Central memory CD4-positive, alpha-beta T cell (primary cell): Measurements from ENCODE around the gene SMCR8.
"Not testable (repeated sequence)": the region's sequence is repeated elsewhere in the genome, so short reads cannot be mapped to it uniquely, and the experiment has no call there.

ENCODE experiments used
- DNase-seq: peaks from one replicate; pipeline ENCODE4 v3.0.0; 2022
- total RNA-seq, 3 experiments: gene quantifications; one replicate each; lab custom pipeline; 2026; lab: John Stamatoyannopoulos, UW

SMCR8 gene, protein sequence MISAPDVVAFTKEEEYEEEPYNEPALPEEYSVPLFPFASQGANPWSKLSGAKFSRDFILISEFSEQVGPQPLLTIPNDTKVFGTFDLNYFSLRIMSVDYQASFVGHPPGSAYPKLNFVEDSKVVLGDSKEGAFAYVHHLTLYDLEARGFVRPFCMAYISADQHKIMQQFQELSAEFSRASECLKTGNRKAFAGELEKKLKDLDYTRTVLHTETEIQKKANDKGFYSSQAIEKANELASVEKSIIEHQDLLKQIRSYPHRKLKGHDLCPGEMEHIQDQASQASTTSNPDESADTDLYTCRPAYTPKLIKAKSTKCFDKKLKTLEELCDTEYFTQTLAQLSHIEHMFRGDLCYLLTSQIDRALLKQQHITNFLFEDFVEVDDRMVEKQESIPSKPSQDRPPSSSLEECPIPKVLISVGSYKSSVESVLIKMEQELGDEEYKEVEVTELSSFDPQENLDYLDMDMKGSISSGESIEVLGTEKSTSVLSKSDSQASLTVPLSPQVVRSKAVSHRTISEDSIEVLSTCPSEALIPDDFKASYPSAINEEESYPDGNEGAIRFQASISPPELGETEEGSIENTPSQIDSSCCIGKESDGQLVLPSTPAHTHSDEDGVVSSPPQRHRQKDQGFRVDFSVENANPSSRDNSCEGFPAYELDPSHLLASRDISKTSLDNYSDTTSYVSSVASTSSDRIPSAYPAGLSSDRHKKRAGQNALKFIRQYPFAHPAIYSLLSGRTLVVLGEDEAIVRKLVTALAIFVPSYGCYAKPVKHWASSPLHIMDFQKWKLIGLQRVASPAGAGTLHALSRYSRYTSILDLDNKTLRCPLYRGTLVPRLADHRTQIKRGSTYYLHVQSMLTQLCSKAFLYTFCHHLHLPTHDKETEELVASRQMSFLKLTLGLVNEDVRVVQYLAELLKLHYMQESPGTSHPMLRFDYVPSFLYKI
- total RNA-seq = 107 to 191 (median 160) reads per million in 3 experiments

GRCh38 chr17:18314731-18315561 lies at the start of gene SMCR8, which contains the start of gene TOP3A:
Gene SMCR8, plus strand, starts transcription at chr17:18315293. Its CDS starts 497 bp downstream, at chr17:18315790.
Gene TOP3A, minus strand, starts transcription at chr17:18314994. Its CDS starts 216 bp downstream, at chr17:18314778.
- peak; percentile 98 for DNase-seq

DNA sequence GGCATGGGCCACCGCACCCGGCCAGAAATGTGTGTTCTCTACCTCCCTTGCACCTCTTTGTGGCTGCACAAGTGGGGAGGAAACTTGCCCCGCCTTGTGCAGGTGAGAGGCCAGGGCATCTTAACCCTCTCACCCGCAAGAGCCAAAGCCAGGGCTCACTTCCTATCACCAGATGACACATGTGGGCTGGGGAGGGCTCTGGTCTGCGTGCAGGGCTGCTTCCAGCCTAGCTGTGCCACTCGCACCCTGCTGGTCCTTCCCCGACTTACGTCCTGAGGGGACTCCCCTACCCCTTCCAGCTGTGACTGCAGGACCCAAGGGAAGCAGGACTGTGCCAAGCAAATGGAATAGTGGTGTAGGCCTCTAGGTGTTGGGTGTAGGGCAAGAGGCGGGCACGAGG lies 47.7 kb upstream of the SMCR8 start:
- no peak for DNase-seq

- no peak for DNase-seq
Observed at GRCh38 chr17:18267927-18268711, 47.0 kb upstream of the SMCR8 start.

GRCh38 chr17:18270046-18270931 lies 44.8 kb upstream of the SMCR8 start:
- DNase-seq = no peak

GRCh38 chr17:18277076-18277475 lies 38.0 kb upstream of the SMCR8 start:
- no peak for DNase-seq

GRCh38 chr17:18278867-18279266 lies 36.2 kb upstream of the SMCR8 start:
- no peak for DNase-seq

GRCh38 chr17:18280249-18280648 lies 34.8 kb upstream of the SMCR8 start:
- no peak for DNase-seq

DNA sequence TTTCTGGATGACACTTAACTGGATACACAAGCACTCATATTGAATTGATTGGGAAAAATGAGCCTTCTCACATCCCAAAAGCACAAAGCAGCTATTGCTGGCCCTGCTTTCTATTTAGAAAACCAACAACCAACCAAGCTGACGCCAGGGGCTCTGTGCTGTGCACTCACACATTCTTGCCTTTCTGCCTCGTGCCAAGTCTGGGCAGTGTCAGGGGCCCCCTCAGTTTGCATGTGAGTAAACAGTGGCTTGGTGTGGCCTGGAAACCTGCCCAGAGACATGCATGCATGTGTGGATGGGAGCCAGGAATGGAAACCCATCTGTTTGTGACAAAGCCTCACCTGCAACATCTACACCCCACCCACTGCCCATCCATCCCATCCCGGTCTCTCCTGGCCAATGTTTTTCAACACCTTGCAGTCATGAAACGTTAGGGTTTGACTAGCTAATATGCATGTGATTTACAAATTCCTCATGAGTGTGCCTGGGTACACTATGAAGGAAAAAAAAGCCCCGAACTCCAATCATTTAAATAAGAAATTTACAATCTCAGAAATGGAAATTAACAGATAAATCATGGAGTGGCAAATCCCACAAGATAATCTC lies 34.2 kb upstream of the SMCR8 start:
- DNase-seq = no peak

DNA sequence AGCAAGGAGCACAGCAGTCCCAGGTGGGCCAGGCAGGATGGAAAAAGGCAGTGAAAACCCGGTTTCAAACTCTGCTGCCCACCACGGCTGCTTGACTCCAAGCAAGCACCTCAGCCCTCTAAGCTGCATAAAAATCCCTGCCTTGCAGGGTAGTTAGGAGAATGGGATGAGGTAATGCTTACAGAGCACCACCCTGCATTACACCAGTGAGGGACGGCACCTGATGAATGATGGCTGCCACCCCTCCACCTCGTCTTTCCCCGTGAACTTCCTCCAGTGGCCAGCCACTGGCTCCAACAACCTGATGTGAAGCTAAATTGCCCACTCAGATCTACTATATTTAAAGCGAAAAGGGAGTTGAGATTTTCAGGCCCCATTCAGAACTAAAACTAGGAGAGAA lies 33.3 kb upstream of the SMCR8 start:
- no peak for DNase-seq

GRCh38 chr17:18285296-18285695 lies 29.8 kb upstream of the SMCR8 start:
- no peak for DNase-seq

DNA sequence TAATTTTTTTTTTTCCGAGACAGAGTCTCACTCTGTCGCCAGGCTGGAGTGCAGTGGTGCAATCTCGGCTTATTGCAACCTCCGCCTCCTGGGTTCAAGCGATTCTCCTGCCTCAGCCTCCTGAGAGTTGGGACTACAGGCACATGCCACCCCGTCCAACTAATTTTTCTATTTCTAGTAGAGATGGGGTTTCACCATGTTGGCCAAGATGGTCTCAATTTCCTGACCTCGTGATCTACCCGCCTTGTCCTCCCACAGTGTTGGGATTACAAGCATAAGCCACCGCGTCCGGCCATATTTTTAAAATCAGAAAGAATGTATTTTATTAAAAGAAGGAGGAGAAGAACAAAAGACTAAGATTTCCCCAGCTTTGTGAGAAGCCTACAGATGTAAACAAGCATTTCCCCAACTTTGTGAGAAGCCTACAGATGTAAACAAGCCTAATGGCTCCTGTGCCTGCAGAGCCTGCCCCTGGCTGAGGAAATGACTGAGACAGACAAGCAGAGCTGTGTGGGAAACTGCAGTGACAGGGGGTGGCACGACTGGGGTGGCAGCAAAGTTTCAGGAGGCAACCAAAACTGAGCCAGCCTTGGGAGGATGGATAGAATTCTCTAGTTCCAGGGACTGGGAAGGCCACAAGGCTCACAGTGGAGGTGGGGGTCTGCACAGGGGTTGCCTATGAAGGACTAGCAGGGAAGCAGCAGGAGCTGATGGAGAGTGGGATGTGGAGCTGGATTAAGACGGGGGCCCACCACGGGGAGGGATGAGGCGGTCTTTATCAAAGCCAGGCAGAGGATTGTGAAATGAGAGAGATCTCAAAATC lies 23.2 kb upstream of the SMCR8 start:
- no peak for DNase-seq

DNA sequence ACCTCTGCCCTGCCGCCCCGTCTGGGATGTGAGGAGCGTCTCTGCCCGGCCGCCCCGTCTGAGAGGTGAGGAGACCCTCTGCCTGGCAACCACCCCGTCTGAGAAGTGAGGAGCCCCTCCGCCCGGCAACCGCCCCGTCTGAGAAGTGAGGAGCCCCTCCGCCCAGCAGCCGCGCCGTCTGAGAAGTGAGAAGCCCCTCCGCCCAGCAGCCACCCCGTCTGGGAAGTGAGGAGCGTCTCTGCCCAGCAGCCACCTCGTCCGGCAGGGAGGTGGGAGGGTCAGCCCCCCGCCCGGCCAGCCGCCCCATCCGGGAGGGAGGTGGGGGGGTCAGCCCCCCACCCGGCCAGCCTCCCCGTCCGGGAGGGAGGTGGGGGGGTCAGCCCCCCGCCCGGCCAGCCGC lies 17.0 kb upstream of the SMCR8 start:
- DNase-seq = not testable (repeated sequence)

DNA sequence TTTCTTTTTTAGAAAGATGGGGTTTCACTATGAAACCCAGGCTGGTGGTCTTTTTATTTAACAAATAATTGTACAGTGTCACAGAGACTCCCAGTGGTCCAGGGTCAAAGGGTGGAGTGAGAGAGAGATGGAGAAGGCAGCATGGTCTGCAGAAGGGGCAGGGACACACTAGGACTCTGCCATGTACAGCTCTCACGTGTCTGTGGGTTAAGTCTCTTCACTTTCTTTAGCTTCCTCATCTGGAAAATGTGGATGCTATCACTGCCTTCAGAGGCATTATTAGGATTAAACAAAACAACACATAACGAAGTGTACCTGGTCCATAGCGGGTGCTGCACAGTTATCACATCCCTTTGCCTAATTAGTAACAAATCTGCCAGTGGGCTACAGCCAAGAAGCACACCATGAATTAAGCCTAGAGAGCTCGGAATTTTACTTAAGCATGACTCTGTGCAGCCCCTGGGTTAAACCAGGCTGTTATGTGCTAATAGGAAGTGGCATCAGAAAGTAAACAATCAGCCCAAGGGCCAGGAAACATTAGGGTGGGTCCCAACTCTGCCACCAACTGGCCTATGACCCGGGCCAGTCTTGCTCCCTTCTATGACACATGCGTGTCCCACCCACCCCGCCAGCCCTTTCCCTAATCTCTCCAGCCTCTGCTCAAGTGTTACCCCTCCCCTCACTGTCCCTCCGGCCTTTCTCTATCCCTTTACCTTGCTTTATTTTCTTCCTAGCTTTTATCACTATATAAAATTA lies 14.2 kb upstream of the SMCR8 start:
- no peak for DNase-seq

DNA sequence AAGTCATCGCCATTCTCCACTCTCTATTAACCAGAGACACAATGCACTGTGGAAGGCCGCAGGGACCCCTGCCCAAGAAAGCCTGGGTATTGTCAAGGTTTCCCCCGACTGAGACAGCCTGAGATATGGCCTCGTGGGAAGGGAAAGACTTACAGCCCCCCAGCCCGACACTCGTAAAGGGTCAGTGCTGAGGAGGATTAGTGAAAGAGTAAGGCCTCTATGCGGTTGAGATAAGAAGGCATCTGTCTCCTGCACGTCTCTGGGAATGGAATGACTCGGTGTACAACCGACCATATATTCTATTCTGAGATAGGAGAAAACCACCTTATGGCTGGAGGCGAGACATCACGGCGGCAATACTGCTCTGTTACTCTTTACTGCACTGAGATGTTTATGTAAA lies 11.9 kb upstream of the SMCR8 start:
- DNase-seq = not testable (repeated sequence)

DNA sequence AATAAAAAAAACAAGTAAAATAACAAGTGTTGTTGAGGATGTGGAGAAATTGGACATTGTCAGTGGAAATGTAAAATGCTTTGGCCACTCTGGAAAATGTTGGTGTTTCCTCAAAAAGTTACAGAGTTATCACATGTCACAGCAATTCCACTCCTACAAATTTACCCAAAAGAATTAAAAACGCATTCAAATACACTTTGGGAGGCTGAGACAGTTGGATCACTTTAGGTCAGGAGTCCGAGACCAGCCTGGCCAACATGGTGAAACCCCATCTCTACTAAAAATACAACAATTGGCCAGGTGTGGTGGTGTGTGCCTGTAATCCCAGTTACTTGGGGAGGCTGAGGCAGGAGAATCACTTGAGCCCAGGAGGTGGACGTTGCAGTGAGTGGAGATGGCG lies 5.9 kb upstream of the SMCR8 start:
- DNase-seq = no peak

DNA sequence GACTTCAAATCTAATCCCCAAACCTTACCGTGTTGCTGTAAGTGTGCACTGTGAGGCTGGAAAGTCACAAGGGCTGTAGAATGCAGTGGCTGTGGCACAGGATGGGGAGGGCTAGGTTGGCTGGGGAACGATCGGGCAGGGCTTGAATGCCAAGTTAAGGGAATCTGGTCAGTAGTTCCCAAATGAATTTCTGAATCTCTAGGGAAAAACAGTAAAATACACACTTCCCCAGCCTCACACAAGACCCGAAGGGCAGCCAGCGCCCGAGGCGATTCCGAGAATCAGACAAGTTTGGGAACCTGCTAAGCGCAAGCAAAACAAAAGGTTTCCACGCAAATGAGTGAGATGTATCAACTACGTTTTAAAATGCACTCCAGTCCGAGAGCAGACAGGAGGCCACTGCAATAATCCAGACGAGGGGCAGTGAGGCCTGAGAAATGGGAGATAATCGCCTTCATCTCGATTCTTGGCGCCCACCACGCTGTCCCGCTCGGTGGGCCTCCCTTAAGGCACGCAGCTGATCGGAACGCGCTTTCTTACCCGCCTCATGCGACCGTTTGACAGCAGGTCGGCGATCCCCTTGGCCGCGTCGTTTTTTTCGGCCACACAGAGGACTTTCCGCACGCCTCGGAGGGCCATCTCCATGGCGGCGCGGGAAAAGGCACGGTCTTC lies 898 bp upstream of the SMCR8 start:
- peak; percentile 15 for DNase-seq

DNA sequence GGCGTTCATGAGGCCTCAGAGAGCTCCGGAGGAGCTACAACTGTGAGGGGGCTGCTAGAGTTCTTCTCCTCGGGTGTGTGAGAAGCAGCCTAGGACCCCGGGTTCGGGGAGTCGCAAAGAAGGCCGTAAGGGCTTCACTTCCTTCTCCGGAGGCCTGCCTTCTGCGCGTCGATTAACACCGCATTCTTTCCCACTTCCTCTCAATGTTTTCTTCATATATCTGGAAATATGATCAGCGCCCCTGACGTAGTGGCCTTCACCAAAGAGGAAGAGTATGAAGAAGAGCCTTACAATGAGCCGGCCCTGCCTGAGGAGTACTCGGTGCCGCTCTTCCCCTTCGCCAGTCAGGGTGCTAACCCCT lies 449 bp downstream of the SMCR8 start:
- DNase-seq = peak; percentile 54

DNA sequence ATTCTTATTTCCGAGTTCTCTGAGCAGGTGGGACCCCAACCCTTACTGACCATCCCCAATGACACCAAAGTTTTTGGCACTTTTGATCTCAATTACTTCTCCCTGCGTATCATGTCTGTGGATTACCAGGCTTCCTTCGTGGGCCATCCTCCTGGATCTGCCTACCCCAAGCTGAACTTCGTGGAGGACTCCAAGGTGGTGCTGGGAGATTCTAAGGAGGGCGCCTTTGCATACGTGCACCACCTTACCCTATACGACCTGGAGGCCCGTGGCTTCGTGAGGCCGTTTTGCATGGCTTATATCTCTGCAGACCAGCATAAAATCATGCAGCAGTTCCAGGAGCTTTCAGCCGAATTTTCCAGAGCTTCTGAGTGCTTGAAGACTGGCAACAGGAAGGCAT lies 868 bp downstream of the SMCR8 start:
- DNase-seq = no peak
